HEK293 (cell line): ENCODE data around the gene CTNNA2.

ENCODE experiments used
- CTCF ChIA-PET: fragments of 350-600 bp; formaldehyde crosslinking; extraction: SDS; loops from one replicate; lab custom pipeline; 2021; ENCODE audit warnings: antibody characterized with exemption; lab: Yijun Ruan, JAX
- POLR2A ChIA-PET: fragments of 300-600 bp; formaldehyde crosslinking; extraction: SDS; loops from one replicate; lab custom pipeline; 2020; ENCODE audit warnings: antibody characterized with exemption, inconsistent platforms; lab: Yijun Ruan, JAX
- H3K27ac ChIP-seq: fragments of 200-500 bp; sonication (Bioruptor generic); 2 replicates; pipeline ENCODE4 v1.5.1; 2014; ENCODE audit warnings: low read depth, low read length, control low read depth, inconsistent platforms; ENCODE audit errors: extremely low read depth
- H3K36me3 ChIP-seq, 2 experiments: fragments of 200-500 bp in 1 of 2; sonication (Bioruptor generic) in 1 of 2; 1 replicate in 1 of 2; 2 replicates in 1 of 2; pipeline ENCODE4 v1.5.1; 2014 to 2017; ENCODE audit warnings: inconsistent platforms in 2 of 2, low read length in 2 of 2; ENCODE audit not compliant: control insufficient read depth in 2 of 2, insufficient read depth in 1 of 2
- H3K4me1 ChIP-seq: fragments of 200-500 bp; sonication (Bioruptor generic); 2 replicates; pipeline ENCODE4 v1.5.1; 2014; ENCODE audit warnings: mild to moderate bottlenecking, low read length, inconsistent platforms; ENCODE audit not compliant: control insufficient read depth, insufficient read depth
- H3K4me3 ChIP-seq: 2 replicates; pipeline ENCODE4 v1.5.1; 2011; ENCODE audit warnings: low read depth, mild to moderate bottlenecking, control low read depth, low read length, moderate library complexity
- H3K9me3 ChIP-seq: fragments of 200-500 bp; sonication (Bioruptor generic); 2 replicates; pipeline ENCODE4 v1.5.1; 2014; ENCODE audit warnings: low read depth, low read length, inconsistent platforms; ENCODE audit not compliant: control insufficient read depth, insufficient read depth
- AEBP2 ChIP-seq: fragments of 450-650 bp; formaldehyde crosslinking; IDR thresholded peaks from 2 replicates; pipeline ENCODE4 v1.5.1; 2016; ENCODE audit warnings: missing biosample characterization, missing genetic modification characterization, borderline replicate concordance
- GFI1B ChIP-seq: fragments of 450-650 bp; formaldehyde crosslinking; IDR thresholded peaks from 2 replicates; pipeline ENCODE4 v1.5.1; 2016; ENCODE audit warnings: missing biosample characterization, missing genetic modification characterization
- KLF10 ChIP-seq: fragments of 450-650 bp; IDR thresholded peaks from 2 replicates; pipeline ENCODE4 v1.5.1; 2018; ENCODE audit warnings: missing biosample characterization, mild to moderate bottlenecking, missing genetic modification characterization
- OSR2 ChIP-seq: fragments of 450-650 bp; formaldehyde crosslinking; IDR thresholded peaks from 2 replicates; pipeline ENCODE4 v1.5.1; 2016; ENCODE audit warnings: missing biosample characterization, missing genetic modification characterization
- RBAK ChIP-seq: fragments of 450-650 bp; formaldehyde crosslinking; IDR thresholded peaks from 2 replicates; pipeline ENCODE4 v1.5.1; 2016; ENCODE audit warnings: missing biosample characterization, missing genetic modification characterization
- SCRT1 ChIP-seq: fragments of 450-650 bp; formaldehyde crosslinking; IDR thresholded peaks from 2 replicates; pipeline ENCODE4 v1.5.1; 2016; ENCODE audit warnings: missing biosample characterization, missing genetic modification characterization, borderline replicate concordance
- SP7 ChIP-seq: fragments of 450-650 bp; formaldehyde crosslinking; IDR thresholded peaks from 2 replicates; pipeline ENCODE4 v1.5.1; 2016; ENCODE audit warnings: missing biosample characterization, missing genetic modification characterization
- ZBTB7A ChIP-seq: fragments of 450-650 bp; formaldehyde crosslinking; IDR thresholded peaks from 2 replicates; pipeline ENCODE4 v1.5.1; 2016; ENCODE audit warnings: low read depth, missing biosample characterization, missing genetic modification characterization
- ZNF121 ChIP-seq: fragments of 450-650 bp; formaldehyde crosslinking; IDR thresholded peaks from 2 replicates; pipeline ENCODE4 v1.5.1; 2016; ENCODE audit warnings: missing biosample characterization, missing genetic modification characterization
- ZNF140 ChIP-seq: fragments of 450-650 bp; formaldehyde crosslinking; IDR thresholded peaks from 2 replicates; pipeline ENCODE4 v1.5.1; 2016; ENCODE audit warnings: missing biosample characterization, missing genetic modification characterization
- ZNF19 ChIP-seq: fragments of 450-650 bp; formaldehyde crosslinking; IDR thresholded peaks from 2 replicates; pipeline ENCODE4; 2016; ENCODE audit warnings: missing biosample characterization, missing genetic modification characterization, low read depth
- ZNF202 ChIP-seq: fragments of 450-650 bp; formaldehyde crosslinking; IDR thresholded peaks from 2 replicates; pipeline ENCODE4 v1.5.1; 2016; ENCODE audit warnings: missing biosample characterization, missing genetic modification characterization, borderline replicate concordance
- ZNF211 ChIP-seq: fragments of 450-650 bp; formaldehyde crosslinking; IDR thresholded peaks from 2 replicates; pipeline ENCODE4 v1.5.1; 2016; ENCODE audit warnings: low read depth, missing biosample characterization, missing genetic modification characterization
- ZNF248 ChIP-seq: fragments of 450-650 bp; formaldehyde crosslinking; IDR thresholded peaks from 2 replicates; pipeline ENCODE4 v1.5.1; 2017; ENCODE audit warnings: missing biosample characterization, missing genetic modification characterization
- ZNF404 ChIP-seq: fragments of 450-650 bp; formaldehyde crosslinking; IDR thresholded peaks from 2 replicates; pipeline ENCODE4 v1.5.1; 2017; ENCODE audit warnings: missing biosample characterization, missing genetic modification characterization
- ZNF426 ChIP-seq: fragments of 450-650 bp; formaldehyde crosslinking; IDR thresholded peaks from 2 replicates; pipeline ENCODE4 v1.5.1; 2017; ENCODE audit warnings: missing biosample characterization, missing genetic modification characterization, mild to moderate bottlenecking, inconsistent platforms, moderate library complexity
- ZNF624 ChIP-seq: fragments of 450-650 bp; formaldehyde crosslinking; IDR thresholded peaks from 2 replicates; pipeline ENCODE4 v1.5.1; 2017; ENCODE audit warnings: missing biosample characterization, missing genetic modification characterization
- ZNF670 ChIP-seq: fragments of 450-650 bp; formaldehyde crosslinking; IDR thresholded peaks from 2 replicates; pipeline ENCODE4 v1.5.1; 2016; ENCODE audit warnings: missing biosample characterization, missing genetic modification characterization, low read depth
- ZNF707 ChIP-seq: fragments of 450-650 bp; formaldehyde crosslinking; IDR thresholded peaks from 2 replicates; pipeline ENCODE4 v1.5.1; 2016; ENCODE audit warnings: missing biosample characterization, missing genetic modification characterization
- ZNF76 ChIP-seq: fragments of 450-650 bp; formaldehyde crosslinking; IDR thresholded peaks from 2 replicates; pipeline ENCODE4; 2016; ENCODE audit warnings: low read depth, missing biosample characterization, missing genetic modification characterization, borderline replicate concordance
- ZSCAN5A ChIP-seq: fragments of 450-650 bp; formaldehyde crosslinking; IDR thresholded peaks from 2 replicates; pipeline ENCODE4 v1.5.1; 2016; ENCODE audit warnings: missing biosample characterization, missing genetic modification characterization
- TF ChIP-seq, protein P1 (sequence below): fragments of 450-650 bp; formaldehyde crosslinking; IDR thresholded peaks from 2 replicates; pipeline ENCODE4; 2016; ENCODE audit warnings: missing biosample characterization, missing genetic modification characterization
- TF ChIP-seq, protein P2 (sequence below): fragments of 450-650 bp; formaldehyde crosslinking; IDR thresholded peaks from 2 replicates; pipeline ENCODE4 v1.5.1; 2016; ENCODE audit warnings: missing biosample characterization, missing genetic modification characterization
- TF ChIP-seq, protein P3 (sequence below): fragments of 450-650 bp; formaldehyde crosslinking; IDR thresholded peaks from 2 replicates; pipeline ENCODE4 v1.5.1; 2016; ENCODE audit warnings: missing biosample characterization, missing genetic modification characterization
- TF ChIP-seq, protein P4 (sequence below): fragments of 450-650 bp; formaldehyde crosslinking; IDR thresholded peaks from 2 replicates; pipeline ENCODE4 v1.5.1; 2016; ENCODE audit warnings: missing biosample characterization, missing genetic modification characterization
- TF ChIP-seq, protein P5 (sequence below): fragments of 450-650 bp; formaldehyde crosslinking; IDR thresholded peaks from 2 replicates; pipeline ENCODE4 v1.5.0; 2017; ENCODE audit warnings: missing biosample characterization, missing genetic modification characterization, borderline replicate concordance

The CTNNA2 gene

DNA sequence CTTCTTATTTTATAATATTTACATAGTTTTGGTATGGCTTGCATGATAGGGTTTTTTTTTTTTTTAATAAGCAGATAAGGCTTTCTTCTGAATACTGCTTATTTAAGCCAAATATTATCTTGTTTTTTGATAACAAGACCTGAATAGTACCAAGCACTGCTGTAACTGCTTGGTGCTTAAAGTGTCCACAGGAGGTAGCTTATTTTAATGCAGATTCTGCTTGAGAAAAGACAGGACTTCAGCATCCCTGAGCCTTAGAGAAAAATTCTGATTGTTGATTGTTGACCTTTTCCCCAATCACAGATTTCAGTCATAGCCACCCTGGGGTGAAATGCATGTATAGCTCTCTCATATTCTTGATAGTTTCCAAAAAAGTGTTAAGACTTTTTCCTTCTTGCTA is 336.4 kb downstream of the CTNNA2 start (continued):
- TF ChIP-seq AEBP2 (tag by site-specific recombination) (no peak), ZNF707 (tag by site-specific recombination) (no peak), ZBTB7A (no peak), ZNF248 (no peak), ZNF670 (tag by site-specific recombination) (no peak), ZNF19 (no peak)
- TF ChIP-seq, protein P1, sequence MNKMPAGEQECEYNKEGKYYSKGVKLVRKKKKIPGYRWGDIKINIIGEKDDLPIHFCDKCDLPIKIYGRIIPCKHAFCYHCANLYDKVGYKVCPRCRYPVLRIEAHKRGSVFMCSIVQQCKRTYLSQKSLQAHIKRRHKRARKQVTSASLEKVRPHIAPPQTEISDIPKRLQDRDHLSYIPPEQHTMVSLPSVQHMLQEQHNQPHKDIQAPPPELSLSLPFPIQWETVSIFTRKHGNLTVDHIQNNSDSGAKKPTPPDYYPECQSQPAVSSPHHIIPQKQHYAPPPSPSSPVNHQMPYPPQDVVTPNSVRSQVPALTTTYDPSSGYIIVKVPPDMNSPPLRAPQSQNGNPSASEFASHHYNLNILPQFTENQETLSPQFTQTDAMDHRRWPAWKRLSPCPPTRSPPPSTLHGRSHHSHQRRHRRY (tag by site-specific recombination) = no peak
- TF ChIP-seq, protein P2, sequence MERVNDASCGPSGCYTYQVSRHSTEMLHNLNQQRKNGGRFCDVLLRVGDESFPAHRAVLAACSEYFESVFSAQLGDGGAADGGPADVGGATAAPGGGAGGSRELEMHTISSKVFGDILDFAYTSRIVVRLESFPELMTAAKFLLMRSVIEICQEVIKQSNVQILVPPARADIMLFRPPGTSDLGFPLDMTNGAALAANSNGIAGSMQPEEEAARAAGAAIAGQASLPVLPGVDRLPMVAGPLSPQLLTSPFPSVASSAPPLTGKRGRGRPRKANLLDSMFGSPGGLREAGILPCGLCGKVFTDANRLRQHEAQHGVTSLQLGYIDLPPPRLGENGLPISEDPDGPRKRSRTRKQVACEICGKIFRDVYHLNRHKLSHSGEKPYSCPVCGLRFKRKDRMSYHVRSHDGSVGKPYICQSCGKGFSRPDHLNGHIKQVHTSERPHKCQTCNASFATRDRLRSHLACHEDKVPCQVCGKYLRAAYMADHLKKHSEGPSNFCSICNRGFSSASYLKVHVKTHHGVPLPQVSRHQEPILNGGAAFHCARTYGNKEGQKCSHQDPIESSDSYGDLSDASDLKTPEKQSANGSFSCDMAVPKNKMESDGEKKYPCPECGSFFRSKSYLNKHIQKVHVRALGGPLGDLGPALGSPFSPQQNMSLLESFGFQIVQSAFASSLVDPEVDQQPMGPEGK (tag by site-specific recombination) = no peak
- TF ChIP-seq, protein P3, sequence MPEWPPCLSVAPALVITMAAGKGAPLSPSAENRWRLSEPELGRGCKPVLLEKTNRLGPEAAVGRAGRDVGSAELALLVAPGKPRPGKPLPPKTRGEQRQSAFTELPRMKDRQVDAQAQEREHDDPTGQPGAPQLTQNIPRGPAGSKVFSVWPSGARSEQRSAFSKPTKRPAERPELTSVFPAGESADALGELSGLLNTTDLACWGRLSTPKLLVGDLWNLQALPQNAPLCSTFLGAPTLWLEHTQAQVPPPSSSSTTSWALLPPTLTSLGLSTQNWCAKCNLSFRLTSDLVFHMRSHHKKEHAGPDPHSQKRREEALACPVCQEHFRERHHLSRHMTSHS (tag by site-specific recombination) = no peak
- TF ChIP-seq, protein P4, sequence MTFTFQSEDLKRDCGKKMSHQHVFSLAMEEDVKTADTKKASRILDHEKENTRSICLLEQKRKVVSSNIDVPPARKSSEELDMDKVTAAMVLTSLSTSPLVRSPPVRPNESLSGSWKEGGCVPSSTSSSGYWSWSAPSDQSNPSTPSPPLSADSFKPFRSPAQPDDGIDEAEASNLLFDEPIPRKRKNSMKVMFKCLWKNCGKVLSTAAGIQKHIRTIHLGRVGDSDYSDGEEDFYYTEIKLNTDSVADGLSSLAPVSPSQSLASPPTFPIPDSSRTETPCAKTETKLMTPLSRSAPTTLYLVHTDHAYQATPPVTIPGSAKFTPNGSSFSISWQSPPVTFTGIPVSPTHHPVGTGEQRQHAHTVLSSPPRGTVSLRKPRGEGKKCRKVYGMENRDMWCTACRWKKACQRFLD (tag by site-specific recombination) = no peak

- TF ChIP-seq ZNF121 (no peak), ZNF624 (tag by site-specific recombination) (no peak), KLF10 (no peak), SP7 (tag by site-specific recombination) (no peak), ZNF140 (tag by site-specific recombination) (no peak), ZNF76 (tag by site-specific recombination) (no peak), GFI1B (no peak), ZNF211 (tag by site-specific recombination) (no peak), ZNF404 (tag by site-specific recombination) (no peak), RBAK (tag by site-specific recombination) (no peak), ZNF202 (tag by site-specific recombination) (no peak), ZSCAN5A (tag by site-specific recombination) (no peak), OSR2 (no peak), ZNF426 (tag by site-specific recombination) (no peak), SCRT1 (tag by site-specific recombination) (no peak)
- TF ChIP-seq, protein P3 (tag by site-specific recombination) = no peak
- TF ChIP-seq, protein P5, sequence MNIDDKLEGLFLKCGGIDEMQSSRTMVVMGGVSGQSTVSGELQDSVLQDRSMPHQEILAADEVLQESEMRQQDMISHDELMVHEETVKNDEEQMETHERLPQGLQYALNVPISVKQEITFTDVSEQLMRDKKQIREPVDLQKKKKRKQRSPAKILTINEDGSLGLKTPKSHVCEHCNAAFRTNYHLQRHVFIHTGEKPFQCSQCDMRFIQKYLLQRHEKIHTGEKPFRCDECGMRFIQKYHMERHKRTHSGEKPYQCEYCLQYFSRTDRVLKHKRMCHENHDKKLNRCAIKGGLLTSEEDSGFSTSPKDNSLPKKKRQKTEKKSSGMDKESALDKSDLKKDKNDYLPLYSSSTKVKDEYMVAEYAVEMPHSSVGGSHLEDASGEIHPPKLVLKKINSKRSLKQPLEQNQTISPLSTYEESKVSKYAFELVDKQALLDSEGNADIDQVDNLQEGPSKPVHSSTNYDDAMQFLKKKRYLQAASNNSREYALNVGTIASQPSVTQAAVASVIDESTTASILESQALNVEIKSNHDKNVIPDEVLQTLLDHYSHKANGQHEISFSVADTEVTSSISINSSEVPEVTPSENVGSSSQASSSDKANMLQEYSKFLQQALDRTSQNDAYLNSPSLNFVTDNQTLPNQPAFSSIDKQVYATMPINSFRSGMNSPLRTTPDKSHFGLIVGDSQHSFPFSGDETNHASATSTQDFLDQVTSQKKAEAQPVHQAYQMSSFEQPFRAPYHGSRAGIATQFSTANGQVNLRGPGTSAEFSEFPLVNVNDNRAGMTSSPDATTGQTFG (tag by site-specific recombination) = no peak
- Histone ChIP-seq H3K9me3 (no peaks in the 10 kb centered on the region), H3K36me3 (no peaks in the 10 kb centered on the region), H3K4me1 (no peaks in the 10 kb centered on the region), H3K4me3 (no peak overlapping the region), H3K27ac (no peak overlapping the region)
- POLR2A ChIA-PET = no interaction called here
- CTCF ChIA-PET = no interaction called here
Observed at GRCh38 chr2:79849949-79850348, 337.1 kb downstream of the CTNNA2 start.
